Effector memory CD8-positive, alpha-beta T cell (primary cell): Measurements from ENCODE around the gene CACNA1H.

Source experiments
- ATAC-seq: fragments of 150-1000 bp; cut with Tn5 transposase; replicated peaks from 2 replicates; pipeline ENCODE4 v1.10.0; 2021; ENCODE audit warnings: mild to moderate bottlenecking, moderate library complexity
- DNase-seq, 3 experiments: peaks; one replicate each; pipeline ENCODE4 v3.0.0; 2021
- H3K27ac Mint-ChIP-seq, 2 donors: one replicate each; pipeline ENCODE4 v1.8.0; 2022; ENCODE audit warnings: mild to moderate bottlenecking in 2 of 2, mixed read lengths in 2 of 2, moderate library complexity in 2 of 2
- H3K27me3 Mint-ChIP-seq, 2 donors: one replicate each; pipeline ENCODE4 v1.8.0; 2022; ENCODE audit warnings: mixed read lengths in 2 of 2
- H3K36me3 Mint-ChIP-seq: one replicate; pipeline ENCODE4 v1.8.0; 2022; ENCODE audit warnings: mild to moderate bottlenecking, moderate library complexity, mixed read lengths; ENCODE audit not compliant: insufficient read depth
- H3K4me1 Mint-ChIP-seq, 2 donors: one replicate each; pipeline ENCODE4 v1.8.0; 2022; ENCODE audit warnings: low read depth in 2 of 2, mixed read lengths in 2 of 2
- H3K4me3 Mint-ChIP-seq, 2 donors: one replicate each; pipeline ENCODE4 v1.8.0; 2022; ENCODE audit warnings: mild to moderate bottlenecking in 2 of 2, mixed read lengths in 2 of 2, moderate library complexity in 2 of 2
- H3K9me3 Mint-ChIP-seq, 2 donors: one replicate each; pipeline ENCODE4 v1.8.0; 2022; ENCODE audit warnings: mixed read lengths in 2 of 2
- total RNA-seq, 9 experiments: gene quantifications; one replicate each; lab custom pipeline; 2026; lab: John Stamatoyannopoulos, UW

The CACNA1H gene
- 0.83 to 8.1 (median 2.0) reads per million in 9 experiments for total RNA-seq

- DNase-seq = peak; percentile 24 to 33 (median 31)
- H3K9me3 Mint-ChIP-seq = peaks cover 0 to 4% of the 10 kb centered on the region in 2 donors
- H3K4me1 Mint-ChIP-seq = no peaks in the 10 kb centered on the region
- H3K36me3 Mint-ChIP-seq = no peaks in the 10 kb centered on the region
- H3K4me3 Mint-ChIP-seq = peak within 1 kb of the TSS; percentile 10 to 62
- peak; percentile 70 for ATAC-seq
- no peak within 1 kb of the TSS for H3K27ac Mint-ChIP-seq
- peaks cover 8 to 21% of the 10 kb centered on the region in 2 donors for H3K27me3 Mint-ChIP-seq
Measured at GRCh38 chr16:1152651-1153259, at the start of gene CACNA1H. Gene CACNA1H, plus strand, starts transcription at chr16:1153106. Its CDS starts 632 bp downstream, at chr16:1153738.

- Mint-ChIP-seq H3K9me3 (no peaks in the 10 kb centered on the region), H3K36me3 (no peaks in the 10 kb centered on the region), H3K27me3 (peaks cover 11 to 36% of the 10 kb centered on the region in 2 donors), H3K4me3 (peak overlapping the region in 1 of 2 donors; percentile 3), H3K4me1 (no peaks in the 10 kb centered on the region), H3K27ac (no peak overlapping the region)
- DNase-seq (no peak), ATAC-seq (no peak)
Measured at GRCh38 chr16:1103636-1103980, 49.3 kb upstream of the CACNA1H start.

- no peak for ATAC-seq
- Mint-ChIP-seq H3K36me3 (no peaks in the 10 kb centered on the region), H3K27ac (no peak overlapping the region)
Measured at GRCh38 chr16:1105888-1106620, 46.9 kb upstream of the CACNA1H start.

GRCh38 chr16:1106659-1107058, 46.2 kb upstream of the CACNA1H start:
- Mint-ChIP-seq H3K27me3 (peaks cover 11 to 47% of the 10 kb centered on the region in 2 donors), H3K4me3 (no peak overlapping the region), H3K36me3 (no peaks in the 10 kb centered on the region), H3K9me3 (no peaks in the 10 kb centered on the region), H3K27ac (no peak overlapping the region), H3K4me1 (no peaks in the 10 kb centered on the region)
- ATAC-seq (no peak), DNase-seq (no peak)

More at GRCh38 chr16:1105888-1106620, 46.9 kb upstream of the CACNA1H start:
- no peaks in the 10 kb centered on the region for H3K4me1 Mint-ChIP-seq
- H3K4me3 Mint-ChIP-seq = no peak overlapping the region
- no peak for DNase-seq
- H3K9me3 Mint-ChIP-seq = no peaks in the 10 kb centered on the region
- peaks cover 11 to 45% of the 10 kb centered on the region in 2 donors for H3K27me3 Mint-ChIP-seq

GRCh38 chr16:1107141-1107540, 45.8 kb upstream of the CACNA1H start:
- ATAC-seq (no peak), DNase-seq (no peak)
- Mint-ChIP-seq H3K4me3 (no peak overlapping the region), H3K27me3 (peaks cover 11 to 52% of the 10 kb centered on the region in 2 donors), H3K4me1 (no peaks in the 10 kb centered on the region), H3K9me3 (no peaks in the 10 kb centered on the region), H3K27ac (no peak overlapping the region), H3K36me3 (no peaks in the 10 kb centered on the region)

GRCh38 chr16:1107731-1108130, 45.2 kb upstream of the CACNA1H start:
- no peak for ATAC-seq
- H3K27me3 Mint-ChIP-seq = peaks cover 11 to 55% of the 10 kb centered on the region in 2 donors
- H3K27ac Mint-ChIP-seq = no peak overlapping the region
- H3K9me3 Mint-ChIP-seq = no peaks in the 10 kb centered on the region
- no peaks in the 10 kb centered on the region for H3K36me3 Mint-ChIP-seq
- no peak for DNase-seq
- no peaks in the 10 kb centered on the region for H3K4me1 Mint-ChIP-seq
- no peak overlapping the region for H3K4me3 Mint-ChIP-seq

GRCh38 chr16:1108299-1109252, 44.3 kb upstream of the CACNA1H start:
- no peak for ATAC-seq
- no peak for DNase-seq
- Mint-ChIP-seq H3K4me3 (no peak overlapping the region), H3K9me3 (no peaks in the 10 kb centered on the region), H3K36me3 (no peaks in the 10 kb centered on the region), H3K27ac (no peak overlapping the region), H3K4me1 (no peaks in the 10 kb centered on the region), H3K27me3 (peaks cover 11 to 61% of the 10 kb centered on the region in 2 donors)

- no peak overlapping the region for H3K27ac Mint-ChIP-seq
- ATAC-seq (no peak), DNase-seq (no peak)
- peaks cover 11 to 53% of the 10 kb centered on the region in 2 donors for H3K27me3 Mint-ChIP-seq
- no peaks in the 10 kb centered on the region for H3K4me1 Mint-ChIP-seq
- H3K9me3 Mint-ChIP-seq = no peaks in the 10 kb centered on the region
- H3K36me3 Mint-ChIP-seq = no peaks in the 10 kb centered on the region
- H3K4me3 Mint-ChIP-seq = no peak overlapping the region
Measured at GRCh38 chr16:1109648-1110047, 43.3 kb upstream of the CACNA1H start.

GRCh38 chr16:1112506-1113184, 40.3 kb upstream of the CACNA1H start:
- H3K4me3 Mint-ChIP-seq = no peak overlapping the region
- ATAC-seq = no peak
- H3K4me1 Mint-ChIP-seq = no peaks in the 10 kb centered on the region
- H3K9me3 Mint-ChIP-seq = no peaks in the 10 kb centered on the region
- peaks cover 0 to 39% of the 10 kb centered on the region in 2 donors for H3K27me3 Mint-ChIP-seq
- H3K36me3 Mint-ChIP-seq = no peaks in the 10 kb centered on the region
- no peak for DNase-seq
- H3K27ac Mint-ChIP-seq = no peak overlapping the region

- ATAC-seq = no peak
- no peaks in the 10 kb centered on the region for H3K4me1 Mint-ChIP-seq
- peaks cover 0 to 35% of the 10 kb centered on the region in 2 donors for H3K27me3 Mint-ChIP-seq
- no peak overlapping the region for H3K4me3 Mint-ChIP-seq
- no peak for DNase-seq
- no peak overlapping the region for H3K27ac Mint-ChIP-seq
- H3K36me3 Mint-ChIP-seq = no peaks in the 10 kb centered on the region
- no peaks in the 10 kb centered on the region for H3K9me3 Mint-ChIP-seq
Measured at GRCh38 chr16:1113489-1113888, 39.4 kb upstream of the CACNA1H start.

GRCh38 chr16:1113889-1114526, 38.9 kb upstream of the CACNA1H start:
- no peaks in the 10 kb centered on the region for H3K36me3 Mint-ChIP-seq
- H3K27me3 Mint-ChIP-seq = peaks cover 0 to 30% of the 10 kb centered on the region in 2 donors
- ATAC-seq (no peak), DNase-seq (no peak)
- no peaks in the 10 kb centered on the region for H3K4me1 Mint-ChIP-seq
- no peak overlapping the region for H3K27ac Mint-ChIP-seq
- no peaks in the 10 kb centered on the region for H3K9me3 Mint-ChIP-seq
- H3K4me3 Mint-ChIP-seq = no peak overlapping the region

GRCh38 chr16:1116693-1117077, 36.2 kb upstream of the CACNA1H start:
- Mint-ChIP-seq H3K9me3 (no peaks in the 10 kb centered on the region), H3K27me3 (peaks cover 0 to 22% of the 10 kb centered on the region in 2 donors), H3K4me3 (no peak overlapping the region), H3K36me3 (no peaks in the 10 kb centered on the region), H3K4me1 (no peaks in the 10 kb centered on the region), H3K27ac (no peak overlapping the region)
- ATAC-seq (no peak), DNase-seq (no peak)
